ENCODE measurements around the gene PRKCZ.
"Not testable (repeated sequence)": the region's sequence is repeated elsewhere in the genome, so short reads cannot be mapped to it uniquely, and the experiment has no call there.

The PRKCZ gene

GRCh38 chr1:2137257-2138121 lies 87.3 kb downstream of the PRKCZ start:
- DNase-seq, result peak; percentile 65

DNA sequence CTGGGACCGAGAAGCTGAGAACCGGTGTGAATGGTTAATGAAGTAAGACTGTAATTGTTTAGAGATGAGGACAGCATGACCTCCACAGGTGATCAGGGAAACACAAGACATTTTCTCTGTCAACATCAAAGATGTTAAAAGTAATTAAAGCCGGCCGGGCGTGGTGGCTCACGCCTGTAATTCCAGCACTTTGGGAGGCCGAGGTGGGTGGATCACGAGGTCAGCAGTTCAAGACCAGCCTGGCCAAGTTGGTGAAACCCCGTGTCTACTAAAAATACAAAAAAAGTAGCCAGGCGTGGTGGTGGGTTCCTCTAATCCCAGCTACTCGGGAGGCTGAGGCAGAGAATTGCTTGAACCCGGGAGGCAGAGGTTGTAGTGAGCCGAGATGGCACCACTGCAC lies 88.9 kb downstream of the PRKCZ start:
- DNase-seq, result not testable (repeated sequence)

DNA sequence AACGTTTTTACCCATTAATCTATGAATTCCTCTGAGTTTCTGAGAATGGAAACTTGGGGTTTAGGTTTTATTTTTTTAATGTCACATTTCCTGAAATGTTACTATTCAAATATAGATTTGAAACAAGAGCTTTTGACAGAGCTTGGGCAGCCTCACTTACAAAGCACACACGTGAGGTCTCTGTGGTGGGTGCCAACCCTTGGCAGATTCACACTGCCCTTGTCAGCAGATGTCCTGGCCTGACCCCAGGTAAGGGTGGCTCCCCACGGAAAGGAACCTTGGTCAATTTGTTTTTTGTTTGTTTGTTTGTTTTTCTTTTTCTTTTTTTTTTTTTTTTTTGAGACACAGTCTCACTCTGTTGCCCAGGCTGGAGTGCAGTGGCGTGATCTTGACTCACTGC lies 90.8 kb downstream of the PRKCZ start:
- DNase-seq, result no peak

DNA sequence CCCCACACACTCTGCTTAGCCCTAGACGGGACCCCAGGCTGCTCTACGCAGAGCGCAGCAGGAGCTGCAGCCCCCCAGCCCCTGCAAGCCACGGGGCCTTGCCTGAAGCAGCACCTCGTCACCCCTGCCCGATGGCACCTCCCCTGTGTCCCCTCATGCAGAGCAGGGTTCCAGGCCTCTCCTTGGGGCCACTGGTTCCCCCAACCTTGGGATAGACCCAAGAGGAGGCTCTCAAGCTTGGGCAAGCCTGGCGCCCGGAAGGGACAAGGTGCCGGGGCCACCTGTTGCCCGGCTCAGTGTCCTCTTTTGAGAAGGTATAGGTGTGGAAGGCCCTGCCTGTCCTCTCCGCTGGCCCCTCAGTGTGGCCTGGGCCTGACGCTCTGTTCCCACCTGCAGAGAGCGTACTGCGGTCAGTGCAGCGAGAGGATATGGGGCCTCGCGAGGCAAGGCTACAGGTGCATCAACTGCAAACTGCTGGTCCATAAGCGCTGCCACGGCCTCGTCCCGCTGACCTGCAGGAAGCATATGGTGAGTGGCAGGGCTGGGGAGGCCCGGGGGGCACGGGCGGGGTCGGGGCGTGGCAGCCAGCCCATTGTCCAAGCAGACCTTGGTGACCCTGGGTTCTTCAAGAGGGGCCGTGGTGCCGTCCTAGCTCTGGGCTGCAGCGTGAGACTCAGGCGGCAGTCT lies 93.7 kb downstream of the PRKCZ start:
- no peak for DNase-seq

DNA sequence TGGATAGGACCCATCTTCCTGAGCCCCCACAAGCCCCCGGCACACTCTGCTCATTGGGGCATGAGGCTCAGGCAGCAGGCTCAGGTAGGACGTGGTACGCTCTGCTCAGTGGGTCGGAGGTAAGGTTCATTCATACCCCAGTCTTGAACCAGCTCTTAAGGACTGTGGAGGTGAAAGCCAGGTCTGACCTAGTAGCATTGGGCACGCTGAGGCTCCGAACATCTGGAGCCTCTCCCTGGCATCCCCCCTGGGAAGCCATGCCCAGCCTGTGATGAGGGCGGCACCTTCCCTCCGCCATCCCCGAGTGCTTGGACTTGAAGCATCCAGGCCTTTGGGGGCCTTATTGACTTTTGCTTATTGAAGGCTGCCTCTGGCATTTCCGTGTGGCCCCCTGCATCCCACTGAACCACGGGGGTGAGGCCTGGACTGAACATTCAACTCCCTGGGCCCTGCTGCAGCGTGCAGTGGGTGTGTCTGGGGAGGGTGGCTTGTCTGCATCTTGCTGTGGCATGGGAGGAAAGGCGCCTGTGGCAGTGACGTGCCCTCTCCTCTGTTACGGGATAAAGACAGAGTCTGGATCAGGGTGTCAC lies 94.4 kb downstream of the PRKCZ start:
- no peak for DNase-seq

GRCh38 chr1:2145946-2146835 lies 96.0 kb downstream of the PRKCZ start:
- no peak for DNase-seq

GRCh38 chr1:2146836-2147517 lies 96.8 kb downstream of the PRKCZ start:
- no peak for DNase-seq

DNA sequence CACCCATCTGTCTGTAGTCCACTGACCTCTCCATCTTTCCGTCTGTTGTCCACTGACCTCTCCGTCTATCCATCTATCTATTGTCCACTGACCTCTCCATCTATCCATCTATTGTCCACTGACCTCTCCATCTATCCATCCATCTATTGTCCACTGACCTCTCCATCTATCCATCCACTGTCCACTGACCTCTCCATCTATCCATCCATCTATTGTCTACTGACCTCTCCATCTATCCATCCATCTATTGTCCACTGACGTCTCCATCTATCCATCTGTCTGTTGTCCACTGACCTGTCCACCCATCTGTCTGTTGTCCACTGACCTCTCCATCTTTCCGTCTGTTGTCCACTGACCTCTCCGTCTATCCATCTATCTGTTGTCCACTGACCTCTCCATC lies 97.7 kb downstream of the PRKCZ start:
- not testable (repeated sequence) for DNase-seq

DNA sequence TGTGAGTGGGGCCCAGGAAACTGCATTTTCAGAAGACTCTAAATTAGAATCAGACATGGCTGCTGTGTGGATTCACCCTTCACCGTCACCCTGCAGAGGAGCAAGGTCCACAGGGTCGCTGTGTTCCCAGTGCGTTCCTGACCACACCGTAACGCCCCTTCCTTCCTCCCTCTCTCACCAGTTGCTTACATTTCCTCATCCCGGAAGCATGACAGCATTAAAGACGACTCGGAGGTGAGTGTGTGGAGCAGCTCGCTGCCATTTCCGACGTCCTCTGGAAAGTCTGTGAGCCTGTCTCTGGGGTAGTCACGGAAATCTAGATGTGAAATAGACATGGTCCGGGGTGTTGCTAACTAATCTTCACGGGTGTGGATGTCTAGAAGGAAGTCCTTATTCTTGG lies 98.5 kb downstream of the PRKCZ start:
- no peak for DNase-seq

DNA sequence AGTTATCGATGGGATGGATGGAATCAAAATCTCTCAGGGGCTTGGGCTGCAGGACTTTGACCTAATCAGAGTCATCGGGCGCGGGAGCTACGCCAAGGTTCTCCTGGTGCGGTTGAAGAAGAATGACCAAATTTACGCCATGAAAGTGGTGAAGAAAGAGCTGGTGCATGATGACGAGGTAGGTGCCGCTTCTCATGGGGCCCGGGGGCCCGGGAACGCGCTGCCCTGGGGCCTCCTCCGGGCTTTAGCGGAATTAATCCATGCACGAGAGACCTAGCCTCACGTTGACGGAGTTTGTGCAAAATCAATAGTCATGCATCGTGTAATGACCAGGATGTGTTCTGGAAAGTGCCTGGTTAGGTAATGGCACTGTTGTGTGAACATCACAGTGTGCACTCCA lies 100.6 kb downstream of the PRKCZ start:
- no peak for DNase-seq

DNA sequence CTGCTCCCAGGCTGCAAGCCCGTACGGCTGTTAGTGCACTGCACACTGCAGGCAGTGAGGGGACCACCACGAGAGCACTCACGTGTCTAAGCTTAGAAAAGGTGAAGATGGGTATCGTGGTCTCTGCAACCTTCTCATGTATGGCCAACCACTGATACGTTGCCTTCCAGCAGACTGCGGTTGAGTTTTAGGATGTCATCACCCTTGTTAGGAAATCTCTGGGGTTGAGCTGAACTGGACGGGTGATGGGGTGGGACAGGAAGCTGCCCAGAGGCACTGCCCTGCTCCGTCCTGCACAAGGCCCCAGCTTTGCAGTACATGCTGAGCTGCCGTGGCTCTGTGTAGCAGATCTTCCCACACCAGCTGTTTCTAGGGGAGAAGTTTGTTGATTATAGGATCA lies 101.0 kb downstream of the PRKCZ start:
- no peak for DNase-seq

GRCh38 chr1:2151911-2152310 lies 101.7 kb downstream of the PRKCZ start:
- DNase-seq, result no peak

DNA sequence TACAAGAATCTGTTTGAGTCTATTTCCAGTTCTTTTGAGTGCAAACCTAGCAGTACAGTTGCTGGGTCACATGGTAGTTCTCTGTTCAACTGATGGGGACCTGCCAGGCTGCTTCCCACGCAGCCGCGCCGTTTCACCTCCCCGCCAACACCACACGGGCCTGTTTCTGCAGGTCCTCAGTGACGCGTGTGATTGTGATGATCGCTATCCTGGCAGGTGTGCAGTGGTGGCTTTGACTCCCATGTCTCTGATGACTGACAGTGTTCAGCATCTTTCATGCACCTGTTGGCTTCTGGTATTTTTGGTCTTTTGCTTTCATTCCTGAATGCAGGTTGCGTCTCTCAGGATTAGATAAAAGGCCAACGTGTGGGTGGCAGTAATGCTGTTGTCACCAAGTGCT lies 102.7 kb downstream of the PRKCZ start:
- no peak for DNase-seq

DNA sequence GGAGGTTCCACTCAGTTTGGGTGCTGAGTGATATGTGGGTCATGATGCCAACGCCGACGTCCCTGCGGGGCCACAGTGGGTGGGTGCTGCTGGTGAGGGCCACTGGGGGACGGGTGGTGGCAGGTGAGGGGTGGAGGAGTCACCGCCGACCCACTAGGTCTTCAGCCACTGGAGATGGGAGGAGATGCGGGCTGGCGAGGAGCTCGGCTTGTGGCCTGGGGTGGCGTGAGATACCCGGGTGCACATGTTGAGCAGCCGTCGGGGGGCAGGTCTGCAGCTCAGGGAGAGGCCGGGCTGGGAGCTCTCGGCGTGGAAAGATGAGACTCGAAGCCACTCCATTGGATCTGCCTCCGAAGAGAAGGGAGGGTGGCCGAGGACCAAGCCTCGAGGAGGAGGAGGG lies 103.8 kb downstream of the PRKCZ start:
- DNase-seq, result no peak

DNA sequence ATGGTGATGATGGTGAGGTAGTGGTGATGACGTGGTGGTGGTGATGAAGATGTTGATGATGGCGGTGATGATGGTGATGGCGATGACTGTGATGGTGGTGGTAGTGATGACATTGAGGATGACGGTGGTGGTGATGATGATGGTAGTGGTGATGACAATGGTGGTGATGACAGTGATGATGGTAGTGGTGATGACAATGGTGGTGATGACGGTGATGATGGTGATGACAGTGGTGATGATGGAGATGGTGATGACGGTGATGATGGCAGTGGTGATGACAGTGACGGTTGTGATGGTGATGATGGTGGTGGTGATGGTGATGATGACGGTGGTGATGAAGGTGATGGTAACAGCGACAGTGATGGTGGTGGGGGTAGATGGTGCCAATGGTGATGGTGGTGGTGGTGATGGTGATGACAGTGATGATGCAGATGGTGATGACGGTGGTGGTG lies 105.0 kb downstream of the PRKCZ start:
- DNase-seq, result no peak

DNA sequence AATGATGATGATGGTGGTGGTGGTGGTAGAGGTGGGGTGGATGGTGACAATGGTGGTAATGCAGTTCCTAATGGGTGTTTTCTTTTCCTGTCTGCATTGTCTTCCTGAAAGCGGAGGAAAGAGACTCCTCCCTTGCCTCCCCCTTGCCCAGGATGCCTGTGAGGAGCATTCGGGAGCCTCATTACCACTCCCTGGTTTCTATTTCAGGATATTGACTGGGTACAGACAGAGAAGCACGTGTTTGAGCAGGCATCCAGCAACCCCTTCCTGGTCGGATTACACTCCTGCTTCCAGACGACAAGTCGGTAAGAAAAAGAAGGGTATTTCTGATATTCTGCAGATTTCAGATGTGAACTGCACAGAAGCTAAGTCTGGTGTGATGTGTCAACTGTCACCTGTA lies 105.6 kb downstream of the PRKCZ start:
- DNase-seq, result no peak

GRCh38 chr1:2156866-2157265 lies 106.7 kb downstream of the PRKCZ start:
- DNase-seq, result no peak

DNA sequence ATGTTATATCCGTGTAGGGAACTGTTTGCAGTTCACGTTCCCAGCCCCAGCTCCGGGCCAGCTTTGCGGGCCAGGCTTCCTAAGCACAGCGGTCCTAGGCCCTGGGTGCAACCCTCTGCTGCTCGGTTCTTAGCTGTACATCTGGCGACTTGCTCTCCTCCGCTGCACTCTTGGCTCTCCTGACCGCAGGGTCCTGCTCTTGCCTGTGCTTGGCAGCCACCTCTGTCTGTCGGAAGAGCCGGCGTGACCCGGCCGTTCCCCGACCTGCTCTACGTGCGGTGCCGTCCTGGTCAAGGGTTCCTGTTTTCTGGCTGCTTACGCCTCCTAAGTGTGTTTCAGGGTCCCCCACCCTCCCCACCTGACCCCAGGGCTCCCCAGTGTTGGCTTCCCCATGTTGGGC lies 107.6 kb downstream of the PRKCZ start:
- no peak for DNase-seq

DNA sequence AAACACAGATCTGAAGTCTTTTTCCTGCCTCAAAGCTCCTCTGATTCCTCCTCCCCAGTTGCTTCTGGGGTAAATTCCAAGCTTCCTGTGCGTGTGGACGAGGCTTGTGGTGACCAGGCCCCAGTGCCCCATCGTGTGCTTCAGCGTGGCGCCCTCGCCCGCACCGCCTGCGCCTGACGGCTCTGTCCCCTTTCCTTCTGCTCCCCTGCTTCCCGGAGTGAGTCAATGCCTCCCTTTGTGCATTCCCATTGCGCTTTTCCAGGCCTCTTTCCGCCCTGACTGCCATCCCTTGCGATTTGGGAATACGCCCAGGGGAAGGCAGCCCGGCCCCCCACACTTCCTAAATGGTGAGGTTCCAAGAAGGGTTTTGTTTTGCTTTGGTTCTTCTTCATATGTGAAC lies 108.1 kb downstream of the PRKCZ start:
- DNase-seq, result no peak

DNA sequence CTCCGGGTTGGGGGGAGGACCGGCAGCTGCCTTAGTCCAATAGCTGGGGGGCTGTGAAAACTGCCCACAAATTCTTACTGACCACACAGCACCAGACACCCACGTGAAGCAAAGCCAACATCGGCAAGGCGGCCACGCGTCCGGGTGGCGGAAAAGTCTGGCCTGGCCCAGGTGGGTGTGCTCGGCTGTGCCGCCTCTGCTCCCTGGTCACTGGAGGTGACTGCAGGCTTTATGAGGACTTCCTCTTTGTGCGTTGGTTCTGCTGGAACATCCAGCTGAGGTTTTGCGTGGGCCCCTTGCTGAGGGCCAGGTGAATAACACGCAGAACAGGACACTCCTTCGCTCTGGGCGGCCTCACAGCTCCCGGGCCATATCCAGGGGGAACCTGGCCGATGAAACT lies 108.9 kb downstream of the PRKCZ start:
- DNase-seq, result no peak

GRCh38 chr1:2160451-2161300 lies 110.5 kb downstream of the PRKCZ start:
- no peak for DNase-seq
